HepG2 (cell line): Measurements from ENCODE around the gene NINL. TPM values are rescaled to one million over a fixed set of nuclear protein-coding genes. Genes with fewer than 3 reads are reported as not detected.

Experiments used
- AFF4 ChIP-seq: sonication (generic); formaldehyde crosslinking; IDR thresholded peaks from 2 replicates; pipeline ENCODE4 v1.4.0; 2020; ENCODE audit warnings: missing genetic modification reagents
- CBX5 ChIP-seq: sonication (generic); formaldehyde crosslinking; IDR thresholded peaks from 2 replicates; pipeline ENCODE4 v1.4.0; 2020; ENCODE audit warnings: missing genetic modification reagents, borderline replicate concordance
- DR1 ChIP-seq: sonication (generic); formaldehyde crosslinking; IDR thresholded peaks from 2 replicates; pipeline ENCODE4 v1.8.0; 2021; ENCODE audit warnings: mild to moderate bottlenecking, missing genetic modification reagents, inconsistent platforms
- EED ChIP-seq: sonication (generic); formaldehyde crosslinking; IDR thresholded peaks from 2 replicates; pipeline ENCODE4 v1.5.0; 2020; ENCODE audit warnings: mild to moderate bottlenecking, missing genetic modification reagents
- EZH2 ChIP-seq: conservative IDR thresholded peaks from 2 replicates; pipeline ENCODE4 v1.6.1; 2012; ENCODE audit warnings: mild to moderate bottlenecking, low read depth, low read length, moderate library complexity
- HIVEP1 ChIP-seq: sonication (generic); formaldehyde crosslinking; IDR thresholded peaks from 2 replicates; pipeline ENCODE4 v1.4.0; 2020; ENCODE audit warnings: mild to moderate bottlenecking, missing genetic modification reagents
- HMGXB4 ChIP-seq, 2 experiments: sonication (generic) in 1 of 2; formaldehyde crosslinking in 1 of 2; IDR thresholded peaks; 2 replicates each; pipeline versions ENCODE4 v1.4.0 to v1.6.1; 2018 to 2020; ENCODE audit warnings: missing genetic modification reagents in 2 of 2, borderline replicate concordance in 1 of 2, low read depth in 1 of 2, mild to moderate bottlenecking in 1 of 2, missing biosample characterization in 1 of 2
- HNF4A ChIP-seq: sonication (generic); formaldehyde crosslinking; IDR thresholded peaks from 2 replicates; pipeline ENCODE4 v1.4.0; 2020; ENCODE audit warnings: missing genetic modification reagents
- MAFG ChIP-seq: sonication (generic); formaldehyde crosslinking; IDR thresholded peaks from 2 replicates; pipeline ENCODE4 v1.5.1; 2020; ENCODE audit warnings: mild to moderate bottlenecking, missing genetic modification reagents
- MXD1 ChIP-seq: sonication (generic); formaldehyde crosslinking; IDR thresholded peaks from 2 replicates; pipeline ENCODE4 v1.4.0; 2020; ENCODE audit warnings: mild to moderate bottlenecking, missing genetic modification reagents
- NFE2L2 ChIP-seq: fragments of 150-350 bp; IDR thresholded peaks from 2 replicates; pipeline ENCODE4 v1.6.1; 2014; ENCODE audit warnings: low read length
- NR3C1 ChIP-seq: sonication (generic); formaldehyde crosslinking; IDR thresholded peaks from 2 replicates; pipeline ENCODE4 v1.4.0; 2020; ENCODE audit warnings: missing genetic modification reagents
- RFX3 ChIP-seq: IDR thresholded peaks from 2 replicates; pipeline ENCODE4 v1.6.1; 2016; ENCODE audit warnings: missing biosample characterization, missing genetic modification reagents
- SMC3 ChIP-seq: IDR thresholded peaks from 2 replicates; pipeline ENCODE4 v1.6.1; 2011; ENCODE audit warnings: low read length, improper control_type of control experiment
- SP4 ChIP-seq: sonication (generic); formaldehyde crosslinking; IDR thresholded peaks from 2 replicates; pipeline ENCODE4 v1.8.1; 2023; ENCODE audit warnings: mild to moderate bottlenecking, missing genetic modification reagents
- TCF12 ChIP-seq, 2 experiments: fragments of 450-650 bp in 1 of 2; sonication (generic) in 1 of 2; formaldehyde crosslinking in 1 of 2; IDR thresholded peaks; 2 replicates each; pipeline versions ENCODE4 v1.6.1 to v1.8.0; 2017 to 2022; ENCODE audit warnings: antibody characterized with exemption in 1 of 2, mild to moderate bottlenecking in 1 of 2, missing genetic modification reagents in 1 of 2, moderate library complexity in 1 of 2
- TEAD2 ChIP-seq: sonication (generic); formaldehyde crosslinking; IDR thresholded peaks from 2 replicates; pipeline ENCODE4 v1.9.0; 2021; ENCODE audit warnings: missing genetic modification reagents
- ZBTB20 ChIP-seq: sonication (generic); formaldehyde crosslinking; IDR thresholded peaks from 2 replicates; pipeline ENCODE4 v1.8.1; 2023; ENCODE audit warnings: missing genetic modification reagents, low read depth, mild to moderate bottlenecking, borderline replicate concordance
- ZNF281 ChIP-seq: sonication (generic); formaldehyde crosslinking; IDR thresholded peaks from 2 replicates; pipeline ENCODE4 v1.4.0; 2020; ENCODE audit warnings: missing genetic modification reagents, borderline replicate concordance
- ZNF672 ChIP-seq: sonication (generic); formaldehyde crosslinking; IDR thresholded peaks from 2 replicates; pipeline ENCODE4 v1.8.1; 2022; ENCODE audit warnings: missing genetic modification reagents
- ZNF878 ChIP-seq: sonication (generic); formaldehyde crosslinking; IDR thresholded peaks from 2 replicates; pipeline ENCODE4 v1.8.1; 2023; ENCODE audit warnings: mild to moderate bottlenecking, missing genetic modification reagents, moderate library complexity
- polyA plus RNA-seq, 8 experiments: library from polyadenylated mRNA; depleted of rRNA in 3 of 8; stranded (reverse) in 7 of 8; unstranded in 1 of 8; fragments of >200 nt; fragmentation: Illumina TruSeq in 4 of 8; extraction: Trizol in 4 of 8; gene quantifications; 2 replicates each; pipeline versions ENCODE4 v1.2.1 to v1.2.3, GENCODE V29; 2011 to 2016; ENCODE audit warnings: low read depth in 4 of 8, missing spikeins in 1 of 8, mixed read lengths in 1 of 8; ENCODE audit not compliant: insufficient read depth in 1 of 8
- total RNA-seq, 5 experiments: library from RNA; depleted of rRNA; stranded (reverse); fragments of >200 nt; fragmentation: Illumina TruSeq; extraction: Trizol; gene quantifications; 2 replicates each; pipeline ENCODE4 v1.2.3, GENCODE V29; 2016; ENCODE audit warnings: low read depth in 1 of 5

Gene NINL
- total and polyA plus RNA-seq, 2 of the 13 experiments (the other 11 are each of a cell fraction or from before 2014, with no cell fraction given): 32.3 to 34.3 TPM

- TF ChIP-seq HIVEP1 (CRISPR knock-in tag) (peak; percentile 68; the same call in 1 of the 2 replicates), ZNF672 (CRISPR knock-in tag) (no peak), NR3C1 (CRISPR knock-in tag) (no peak), MAFG (no peak), RFX3 (no peak), SMC3 (peak; percentile 18; the same call in 1 of the 2 replicates), CBX5 (CRISPR knock-in tag) (peak; percentile 71; the same call in 1 of the 2 replicates), MXD1 (CRISPR knock-in tag) (no peak), DR1 (CRISPR knock-in tag) (no peak), HNF4A (CRISPR knock-in tag) (peak; percentile 97), NFE2L2 (no peak), SP4 (CRISPR knock-in tag) (no peak), EED (CRISPR knock-in tag) (no peak), ZNF281 (CRISPR knock-in tag) (peak; percentile 68; the same call in 1 of the 2 replicates), ZBTB20 (peak; percentile 89; the same call in 1 of the 2 replicates), TEAD2 (no peak), TCF12 (IDR thresholded peaks at IDR 0.05) (no peak), TCF12 (CRISPR knock-in tag; IDR thresholded peaks at IDR 0.05) (no peak), EZH2 (no peak), AFF4 (no peak), HMGXB4 (CRISPR knock-in tag; IDR thresholded peaks at IDR 0.05; ENCODE audit: borderline replicate concordance in 1 of 2, low read depth in 1 of 2) (peak in 1 of 2 experiments; percentile 67; a peak in 3 of 4 replicates), ZNF878 (CRISPR knock-in tag) (no peak)
Measured at GRCh38 chr20:25538838-25539665, 46.3 kb downstream of the NINL start (continued).
